CD4-positive, alpha-beta T cell (primary cell): ENCODE data around the gene TTN. TPM values are rescaled to one million over a fixed set of nuclear protein-coding genes. Genes with fewer than 3 reads are reported as not detected.

Experiments used
- ATAC-seq: fragments of 200-7000 bp; cut with Tn5 transposase; one replicate; pipeline ENCODE4 v1.10.0; 2022; ENCODE audit warnings: mild to moderate bottlenecking; ENCODE audit not compliant: poor library complexity
- CTCF ChIA-PET: fragments of 350-600 bp; sonication (Branson Sonifier 250); formaldehyde crosslinking; loops from one replicate; lab custom pipeline; 2021; ENCODE audit warnings: antibody characterized with exemption, inconsistent platforms; lab: Charles Lee
- POLR2A ChIA-PET: fragments of 350-600 bp; sonication (Branson Sonifier 250); formaldehyde crosslinking; loops from one replicate; lab custom pipeline; 2021; ENCODE audit warnings: antibody characterized with exemption, inconsistent platforms; lab: Charles Lee
- DNase-seq, 14 experiments: peaks; one replicate each; pipeline ENCODE4 v3.0.0-alpha.2; 2013 to 2020; ENCODE audit warnings: mixed read lengths in 2 of 14
- H3K27ac ChIP-seq, 2 donors: one replicate each; pipeline versions ENCODE4 v1.5.1 to v1.7.0; 2013; ENCODE audit warnings: low read length in 2 of 2, low read depth in 1 of 2, mild to moderate bottlenecking in 1 of 2
- H3K27me3 ChIP-seq, 2 experiments: 1 replicate in 1 of 2; 2 replicates in 1 of 2; pipeline versions ENCODE4 v1.6.1 to v1.7.0; 2013; ENCODE audit warnings: low read length in 2 of 2, control low read depth in 1 of 2, mild to moderate bottlenecking in 1 of 2, moderate library complexity in 1 of 2; ENCODE audit not compliant: insufficient read depth in 2 of 2, control insufficient read depth in 1 of 2
- H3K36me3 ChIP-seq: one replicate; pipeline ENCODE4 v1.6.1; 2013; ENCODE audit warnings: low read length, control low read depth; ENCODE audit not compliant: insufficient read depth
- H3K4me1 ChIP-seq: one replicate; pipeline ENCODE4 v1.6.1; 2013; ENCODE audit warnings: low read length, control low read depth; ENCODE audit not compliant: insufficient read depth
- H3K4me3 ChIP-seq: one replicate; pipeline ENCODE4 v1.5.1; 2013; ENCODE audit warnings: mild to moderate bottlenecking, low read length, moderate library complexity
- H3K9me3 ChIP-seq, 2 experiments: 1 replicate in 1 of 2; 2 replicates in 1 of 2; pipeline versions ENCODE4 v1.6.1 to v1.7.0; 2013; ENCODE audit warnings: low read length in 2 of 2, mild to moderate bottlenecking in 2 of 2, control low read depth in 1 of 2, moderate library complexity in 1 of 2; ENCODE audit not compliant: control insufficient read depth in 1 of 2, insufficient read depth in 1 of 2
- H3K27ac Mint-ChIP-seq: one replicate; pipeline ENCODE4 v1.8.0; 2020; ENCODE audit warnings: mixed read lengths
- H3K27me3 Mint-ChIP-seq: one replicate; pipeline ENCODE4 v1.8.0; 2021; ENCODE audit warnings: mixed read lengths
- H3K36me3 Mint-ChIP-seq: one replicate; pipeline ENCODE4 v1.8.0; 2021; ENCODE audit warnings: low read depth, mixed read lengths
- H3K4me1 Mint-ChIP-seq: one replicate; pipeline ENCODE4 v1.8.0; 2021; ENCODE audit warnings: low read depth, mixed read lengths
- H3K4me3 Mint-ChIP-seq: one replicate; pipeline ENCODE4 v1.8.0; 2020; ENCODE audit warnings: mild to moderate bottlenecking, mixed read lengths
- H3K9me3 Mint-ChIP-seq: one replicate; pipeline ENCODE4 v1.8.0; 2020; ENCODE audit warnings: mixed read lengths
- intact Hi-C, 2 experiments: fragments of 100-400 bp; cut with DNase I in 1 of 2; cut with micrococcal nuclease in 1 of 2; formaldehyde crosslinking; loops; one replicate each; pipeline versions ENCODE4 v1.15.1 to v1.9.0; 2023 to 2025; cut with DNase I, micrococcal nuclease
- total RNA-seq, 174 experiments: library from RNA in 2 of 174; stranded (reverse) in 2 of 174; gene quantifications; one replicate each; pipeline ENCODE4 v1.2.3 and lab custom pipeline; 2021 to 2026
- TF ChIP-seq, protein P1 (sequence below): fragments of 200-600 bp; IDR thresholded peaks from one replicate; pipeline ENCODE4 v1.8.0; 2022; ENCODE audit warnings: antibody characterized with exemption, mild to moderate bottlenecking

The TTN gene
- total RNA-seq, 2 experiments from 2014 or later: 27.5 to 29.2 TPM

DNA sequence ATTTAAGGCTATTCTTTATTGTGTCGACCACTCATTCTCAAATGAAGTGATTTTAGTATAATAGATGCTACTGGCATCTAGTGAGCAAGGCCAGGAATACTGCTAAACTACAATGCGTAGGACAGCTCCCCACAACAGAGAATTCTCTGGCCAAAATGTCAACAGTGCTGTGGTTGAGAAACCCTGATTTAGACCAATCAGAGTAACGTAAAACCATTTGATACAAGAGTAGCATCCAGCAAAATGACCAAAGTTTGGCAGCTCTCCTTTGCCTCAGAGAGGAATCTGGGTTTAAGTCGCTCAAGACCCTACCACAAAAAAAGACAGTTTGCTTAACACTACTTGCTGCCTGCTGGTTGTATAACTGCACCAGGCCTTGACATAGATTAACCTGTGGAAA lies 37.0 kb upstream of the TTN start:
- Histone ChIP-seq H3K9me3 (no peaks in the 10 kb centered on the region), H3K27ac (no peak overlapping the region), H3K4me3 (no peak overlapping the region), H3K4me1 (no peaks in the 10 kb centered on the region), H3K36me3 (no peaks in the 10 kb centered on the region), H3K27me3 (no peaks in the 10 kb centered on the region)
- H3K4me3 Mint-ChIP-seq: no peak overlapping the region
- ATAC-seq (no peak), DNase-seq (no peak)
- no peak overlapping the region for H3K27ac Mint-ChIP-seq
- H3K9me3 Mint-ChIP-seq: no peaks in the 10 kb centered on the region
- POLR2A ChIA-PET: no interaction called here
- peaks cover 66% of the 10 kb centered on the region for H3K36me3 Mint-ChIP-seq
- TF ChIP-seq, protein P1, sequence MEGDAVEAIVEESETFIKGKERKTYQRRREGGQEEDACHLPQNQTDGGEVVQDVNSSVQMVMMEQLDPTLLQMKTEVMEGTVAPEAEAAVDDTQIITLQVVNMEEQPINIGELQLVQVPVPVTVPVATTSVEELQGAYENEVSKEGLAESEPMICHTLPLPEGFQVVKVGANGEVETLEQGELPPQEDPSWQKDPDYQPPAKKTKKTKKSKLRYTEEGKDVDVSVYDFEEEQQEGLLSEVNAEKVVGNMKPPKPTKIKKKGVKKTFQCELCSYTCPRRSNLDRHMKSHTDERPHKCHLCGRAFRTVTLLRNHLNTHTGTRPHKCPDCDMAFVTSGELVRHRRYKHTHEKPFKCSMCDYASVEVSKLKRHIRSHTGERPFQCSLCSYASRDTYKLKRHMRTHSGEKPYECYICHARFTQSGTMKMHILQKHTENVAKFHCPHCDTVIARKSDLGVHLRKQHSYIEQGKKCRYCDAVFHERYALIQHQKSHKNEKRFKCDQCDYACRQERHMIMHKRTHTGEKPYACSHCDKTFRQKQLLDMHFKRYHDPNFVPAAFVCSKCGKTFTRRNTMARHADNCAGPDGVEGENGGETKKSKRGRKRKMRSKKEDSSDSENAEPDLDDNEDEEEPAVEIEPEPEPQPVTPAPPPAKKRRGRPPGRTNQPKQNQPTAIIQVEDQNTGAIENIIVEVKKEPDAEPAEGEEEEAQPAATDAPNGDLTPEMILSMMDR: no peak
- no peaks in the 10 kb centered on the region for H3K4me1 Mint-ChIP-seq
- intact Hi-C loops: no loop called here
- no peaks in the 10 kb centered on the region for H3K27me3 Mint-ChIP-seq
- CTCF ChIA-PET: interaction anchor here (1.2 kb wide), 1 partner anchor 15 kb away, joined by 3 read pairs; no protein-coding TSS in a partner anchor

DNA sequence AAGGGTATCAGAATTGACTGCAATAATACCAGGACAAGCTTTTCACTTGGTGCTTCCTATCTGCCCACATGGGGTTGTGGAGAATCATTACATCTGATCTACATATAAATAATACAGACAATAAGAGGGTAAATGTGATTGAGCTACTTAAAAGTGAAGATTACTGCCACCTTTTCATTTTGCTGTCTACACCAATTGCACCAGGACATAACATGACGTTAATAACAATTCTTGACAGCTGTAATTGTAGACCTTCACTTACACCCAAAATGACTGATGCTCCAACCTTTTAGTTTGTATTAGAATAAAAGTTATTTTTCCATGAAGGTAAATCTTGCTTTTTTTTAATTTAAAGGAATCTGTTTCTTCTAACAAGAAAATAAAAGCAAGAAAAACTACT lies 36.5 kb upstream of the TTN start:
- no peaks in the 10 kb centered on the region for H3K9me3 Mint-ChIP-seq
- no peak overlapping the region for H3K27ac ChIP-seq
- H3K27ac Mint-ChIP-seq: no peak overlapping the region
- ATAC-seq: no peak
- TF ChIP-seq, protein P1: no peak
- H3K36me3 Mint-ChIP-seq: peaks cover 66% of the 10 kb centered on the region
- H3K4me3 Mint-ChIP-seq: no peak overlapping the region
- ChIA-PET POLR2A (no interaction called here), CTCF (no interaction called here)
- no peaks in the 10 kb centered on the region for H3K27me3 Mint-ChIP-seq
- no peak for DNase-seq
- intact Hi-C loops: no loop called here
- H3K9me3 ChIP-seq: no peaks in the 10 kb centered on the region
- H3K27me3 ChIP-seq: no peaks in the 10 kb centered on the region
- no peaks in the 10 kb centered on the region for H3K4me1 Mint-ChIP-seq
- H3K4me1 ChIP-seq: no peaks in the 10 kb centered on the region
- H3K36me3 ChIP-seq: no peaks in the 10 kb centered on the region
- H3K4me3 ChIP-seq: no peak overlapping the region

DNA sequence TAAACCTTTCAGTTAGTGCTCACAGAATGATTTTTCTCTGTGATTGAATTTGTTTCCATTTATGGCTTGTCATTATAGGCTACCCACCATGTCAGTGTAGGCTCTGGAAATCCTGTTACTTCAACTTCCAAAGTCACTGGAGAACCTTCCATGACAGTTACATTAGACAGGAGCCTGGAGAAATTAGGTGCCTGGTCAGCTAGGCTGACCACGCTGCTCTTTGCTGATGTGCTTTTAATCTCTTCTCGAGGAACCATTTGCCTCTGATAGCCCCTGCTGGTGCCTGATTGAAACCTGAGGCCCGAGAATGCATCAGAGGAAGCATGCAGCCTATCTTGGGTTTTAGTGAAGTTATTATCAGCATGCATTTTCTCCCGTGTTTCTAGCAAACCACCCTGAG lies 29.6 kb upstream of the TTN start:
- Histone ChIP-seq H3K9me3 (no peaks in the 10 kb centered on the region), H3K4me3 (no peak overlapping the region), H3K36me3 (no peaks in the 10 kb centered on the region), H3K4me1 (no peaks in the 10 kb centered on the region), H3K27ac (no peak overlapping the region), H3K27me3 (no peaks in the 10 kb centered on the region)
- ChIA-PET CTCF (no interaction called here), POLR2A (no interaction called here)
- Mint-ChIP-seq H3K4me1 (no peaks in the 10 kb centered on the region), H3K27ac (no peak overlapping the region), H3K36me3 (peaks cover 54% of the 10 kb centered on the region), H3K4me3 (no peak overlapping the region), H3K9me3 (no peaks in the 10 kb centered on the region), H3K27me3 (no peaks in the 10 kb centered on the region)
- DNase-seq: no peak
- intact Hi-C loops: no loop called here
- TF ChIP-seq, protein P1: no peak
- ATAC-seq: no peak
